GM23338 (cell line): ENCODE measurements around the gene ZNF337.

ENCODE experiments used
- CTCF ChIP-seq, 2 experiments: fragments of 200-600 bp in 1 of 2; sonication (generic) in 1 of 2; conservative IDR thresholded peaks; 2 replicates each; pipeline versions ENCODE4 v1.5.1 to v1.6.1; 2016 to 2017; ENCODE audit warnings: antibody characterized with exemption in 2 of 2, low read depth in 2 of 2, mild to moderate bottlenecking in 2 of 2, moderate library complexity in 1 of 2
- EZH2 ChIP-seq: fragments of 200-600 bp; sonication (generic); IDR thresholded peaks from one replicate; pipeline ENCODE4 v1.8.0; 2017; ENCODE audit warnings: antibody characterized with exemption, mild to moderate bottlenecking, low read depth; ENCODE audit not compliant: unreplicated experiment
- EZH2phosphoT487 ChIP-seq: fragments of 200-600 bp; sonication (generic); IDR thresholded peaks from one replicate; pipeline ENCODE4 v1.8.1; 2018; ENCODE audit warnings: antibody characterized with exemption; ENCODE audit not compliant: unreplicated experiment
- REST ChIP-seq: IDR thresholded peaks from one replicate; pipeline ENCODE4 v1.6.1; 2018; ENCODE audit warnings: antibody characterized with exemption; ENCODE audit not compliant: unreplicated experiment
- STAT1 ChIP-seq: IDR thresholded peaks from one replicate; pipeline ENCODE4 v1.6.1; 2016; ENCODE audit warnings: antibody characterized with exemption; ENCODE audit not compliant: unreplicated experiment
- TF ChIP-seq, protein P1 (sequence below): IDR thresholded peaks from 2 replicates; pipeline ENCODE4 v1.6.1; 2016; ENCODE audit warnings: antibody characterized with exemption

- TF ChIP-seq CTCF (conservative IDR thresholded peaks at IDR 0.05; ENCODE audit: low read depth in 2 of 2) (no peak), EZH2phosphoT487 (no peak), EZH2 (no peak), REST (no peak), STAT1 (no peak)
- TF ChIP-seq, protein P1, sequence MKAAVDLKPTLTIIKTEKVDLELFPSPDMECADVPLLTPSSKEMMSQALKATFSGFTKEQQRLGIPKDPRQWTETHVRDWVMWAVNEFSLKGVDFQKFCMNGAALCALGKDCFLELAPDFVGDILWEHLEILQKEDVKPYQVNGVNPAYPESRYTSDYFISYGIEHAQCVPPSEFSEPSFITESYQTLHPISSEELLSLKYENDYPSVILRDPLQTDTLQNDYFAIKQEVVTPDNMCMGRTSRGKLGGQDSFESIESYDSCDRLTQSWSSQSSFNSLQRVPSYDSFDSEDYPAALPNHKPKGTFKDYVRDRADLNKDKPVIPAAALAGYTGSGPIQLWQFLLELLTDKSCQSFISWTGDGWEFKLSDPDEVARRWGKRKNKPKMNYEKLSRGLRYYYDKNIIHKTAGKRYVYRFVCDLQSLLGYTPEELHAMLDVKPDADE: no peak
Observed at GRCh38 chr20:25733903-25734302, 37.2 kb upstream of the ZNF337 start.
